HEK293T (cell line): ENCODE measurements around the gene SLC28A3.
A peak's percentile ranks its signal among the peaks of the same experiment; 100 is the strongest.

ENCODE experiments used
- CTCF ChIA-PET: fragments of 350-600 bp; formaldehyde crosslinking; extraction: SDS; loops from one replicate; lab custom pipeline; 2021; ENCODE audit warnings: antibody characterized with exemption, inconsistent platforms; lab: Yijun Ruan, JAX
- POLR2A ChIA-PET: fragments of 350-600 bp; formaldehyde crosslinking; extraction: SDS; loops from one replicate; lab custom pipeline; 2020; ENCODE audit warnings: antibody characterized with exemption, inconsistent platforms; lab: Yijun Ruan, JAX
- DNase-seq: peaks from one replicate; pipeline ENCODE4 v3.0.0; 2012; ENCODE audit warnings: mixed read lengths; ENCODE audit errors: extremely low spot score
- ARNT ChIP-seq: fragments of 450-650 bp; IDR thresholded peaks from 2 replicates; pipeline ENCODE4 v1.6.1; 2017; ENCODE audit warnings: mild to moderate bottlenecking
- BHLHE40 ChIP-seq: fragments of 450-650 bp; IDR thresholded peaks from 2 replicates; pipeline ENCODE4 v1.6.1; 2016; ENCODE audit warnings: mild to moderate bottlenecking, moderate library complexity, borderline replicate concordance
- CTBP1 ChIP-seq: fragments of 450-650 bp; IDR thresholded peaks from 2 replicates; pipeline ENCODE4 v1.6.1; 2016; ENCODE audit warnings: borderline replicate concordance
- ELF4 ChIP-seq: fragments of 450-650 bp; IDR thresholded peaks from 2 replicates; pipeline ENCODE4 v1.6.1; 2017; ENCODE audit warnings: antibody characterized with exemption
- FOXA1 ChIP-seq: fragments of 450-650 bp; IDR thresholded peaks from 2 replicates; pipeline ENCODE4 v1.6.1; 2016; ENCODE audit warnings: mild to moderate bottlenecking
- FOXK2 ChIP-seq: fragments of 450-650 bp; IDR thresholded peaks from 2 replicates; pipeline ENCODE4 v1.6.1; 2016; ENCODE audit warnings: mild to moderate bottlenecking
- FOXM1 ChIP-seq: fragments of 450-650 bp; IDR thresholded peaks from 2 replicates; pipeline ENCODE4 v1.6.1; 2017; ENCODE audit warnings: mild to moderate bottlenecking, borderline replicate concordance
- HDGF ChIP-seq: fragments of 450-650 bp; IDR thresholded peaks from 2 replicates; pipeline ENCODE4 v1.6.1; 2017; ENCODE audit warnings: antibody characterized with exemption, borderline replicate concordance
- L3MBTL2 ChIP-seq: fragments of 450-650 bp; conservative IDR thresholded peaks from 2 replicates; pipeline ENCODE4 v1.6.1; 2016; ENCODE audit warnings: mild to moderate bottlenecking
- LEF1 ChIP-seq: fragments of 450-650 bp; IDR thresholded peaks from 2 replicates; pipeline ENCODE4 v1.6.1; 2017; ENCODE audit warnings: mild to moderate bottlenecking, borderline replicate concordance
- NFRKB ChIP-seq: fragments of 450-650 bp; IDR thresholded peaks from 2 replicates; pipeline ENCODE4 v1.6.1; 2016; ENCODE audit warnings: mild to moderate bottlenecking, moderate library complexity
- PKNOX1 ChIP-seq: fragments of 450-650 bp; IDR thresholded peaks from 2 replicates; pipeline ENCODE4 v1.6.1; 2016
- SP1 ChIP-seq: fragments of 450-650 bp; IDR thresholded peaks from 2 replicates; pipeline ENCODE4 v1.6.1; 2017
- SUZ12 ChIP-seq: fragments of 450-650 bp; IDR thresholded peaks from 2 replicates; pipeline ENCODE4 v1.6.1; 2016; ENCODE audit warnings: mild to moderate bottlenecking
- TARDBP ChIP-seq: fragments of 450-650 bp; IDR thresholded peaks from 2 replicates; pipeline ENCODE4 v1.6.1; 2016
- ZNF384 ChIP-seq: fragments of 450-650 bp; IDR thresholded peaks from 2 replicates; pipeline ENCODE4 v1.6.1; 2016

The SLC28A3 gene

GRCh38 chr9:84297162-84297821 lies 43.3 kb downstream of the SLC28A3 start:
- ChIA-PET POLR2A (no interaction called here), CTCF (no interaction called here)
- TF ChIP-seq SUZ12, result no peak
- TF ChIP-seq FOXA1, result no peak
- TF ChIP-seq PKNOX1, result no peak
- no peak for TF ChIP-seq FOXK2
- TF ChIP-seq CTBP1, result no peak
- TF ChIP-seq BHLHE40, result no peak
- no peak for TF ChIP-seq ZNF384
- TF ChIP-seq FOXM1, result no peak
- TF ChIP-seq SP1, result no peak
- no peak for TF ChIP-seq NFRKB
- no peak for TF ChIP-seq LEF1
- TF ChIP-seq ELF4, result no peak
- TF ChIP-seq TARDBP, result no peak
- no peak for TF ChIP-seq ARNT
- no peak for TF ChIP-seq L3MBTL2
- TF ChIP-seq HDGF, result no peak

GRCh38 chr9:84296146-84296843 lies 44.3 kb downstream of the SLC28A3 start:
- ChIA-PET CTCF (no interaction called here), POLR2A (no interaction called here)
- TF ChIP-seq FOXM1 (no peak), HDGF (no peak), BHLHE40 (no peak), L3MBTL2 (no peak), CTBP1 (no peak), ELF4 (no peak)
- no peak for DNase-seq

More at GRCh38 chr9:84297162-84297821, 43.3 kb downstream of the SLC28A3 start:
- no peak for DNase-seq

- POLR2A ChIA-PET, result no interaction called here
- TF ChIP-seq L3MBTL2, result no peak
- TF ChIP-seq ELF4, result no peak
- no peak for TF ChIP-seq FOXA1
- peak; percentile 12 for DNase-seq
- CTCF ChIA-PET, result interaction anchor here (1.1 kb wide), 1 partner anchor 10 kb away, joined by 3 read pairs; no protein-coding TSS in a partner anchor
These were observed 46.2 kb downstream of the SLC28A3 start for GRCh38 chr9:84294241-84294950.

- no peak for TF ChIP-seq PKNOX1
- no peak for TF ChIP-seq FOXA1
- no peak for TF ChIP-seq FOXK2
- no peak for TF ChIP-seq CTBP1
- no peak for TF ChIP-seq SP1
- TF ChIP-seq TARDBP, result no peak
- TF ChIP-seq SUZ12, result no peak
- no peak for TF ChIP-seq ELF4
- no peak for TF ChIP-seq HDGF
- TF ChIP-seq L3MBTL2, result no peak
- no peak for TF ChIP-seq ARNT
- no peak for TF ChIP-seq LEF1
- TF ChIP-seq FOXM1, result no peak
- no peak for TF ChIP-seq BHLHE40
- TF ChIP-seq ZNF384, result no peak
- TF ChIP-seq NFRKB, result no peak
- ChIA-PET POLR2A (no interaction called here), CTCF (no interaction called here)
- DNase-seq, result no peak
These were observed 47.4 kb downstream of the SLC28A3 start for GRCh38 chr9:84293001-84293798.

- ChIA-PET CTCF (interaction anchor here (1.2 kb wide), 1 partner anchor 9 kb away, joined by 3 read pairs; no protein-coding TSS in a partner anchor), POLR2A (no interaction called here)
- DNase-seq, result no peak
- TF ChIP-seq FOXM1, result no peak
- no peak for TF ChIP-seq SUZ12
- no peak for TF ChIP-seq PKNOX1
- TF ChIP-seq FOXK2, result no peak
- TF ChIP-seq ARNT, result no peak
- no peak for TF ChIP-seq HDGF
These were observed 55.2 kb downstream of the SLC28A3 start for GRCh38 chr9:84285381-84285780.
